OCI-LY1 (cell line): ENCODE results near the gene BLVRA.

Source experiments
- EZH2 ChIP-seq: fragments of 200-600 bp; sonication (generic), shearing (Covaris generic); IDR thresholded peaks from 2 replicates; pipeline ENCODE4 v1.8.0; 2017; ENCODE audit warnings: borderline replicate concordance, mixed run types, mild to moderate bottlenecking, antibody characterized with exemption, low read length, moderate library complexity, mixed read lengths
- TF ChIP-seq, protein P1 (sequence below): fragments of 200-600 bp; sonication (generic), shearing (Covaris generic); IDR thresholded peaks from 2 replicates; pipeline ENCODE4 v1.5.1; 2017; ENCODE audit warnings: mild to moderate bottlenecking, antibody characterized with exemption, low read length, moderate library complexity, mixed read lengths

DNA sequence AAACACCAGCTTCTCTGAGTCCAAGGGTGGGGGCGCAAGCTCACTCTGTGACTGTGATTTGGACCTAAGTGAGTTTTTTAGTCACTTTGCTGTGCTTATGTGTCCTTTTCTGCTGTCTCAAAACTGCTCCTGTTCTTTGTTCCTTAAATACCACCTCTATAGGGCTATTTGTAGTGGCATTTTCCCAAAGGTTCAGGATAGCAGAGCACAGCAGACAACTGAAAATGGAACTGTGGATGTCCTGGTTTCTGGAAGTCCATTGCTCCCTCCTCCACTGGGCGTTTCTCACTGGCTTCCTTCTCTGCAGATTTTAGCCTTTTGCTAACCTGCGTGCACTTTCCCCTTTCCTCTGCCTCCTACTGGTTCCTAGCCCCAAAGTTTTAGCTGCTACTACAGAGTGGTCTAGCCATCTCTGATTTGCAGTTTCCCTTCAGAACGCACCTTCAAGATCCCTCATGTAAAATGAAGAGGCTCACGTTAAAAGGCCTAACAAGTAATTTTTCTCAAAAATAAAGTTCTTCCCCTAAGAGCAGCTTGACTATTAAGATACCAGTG, 25.6 kb downstream of the BLVRA start:
- TF ChIP-seq, protein P1, sequence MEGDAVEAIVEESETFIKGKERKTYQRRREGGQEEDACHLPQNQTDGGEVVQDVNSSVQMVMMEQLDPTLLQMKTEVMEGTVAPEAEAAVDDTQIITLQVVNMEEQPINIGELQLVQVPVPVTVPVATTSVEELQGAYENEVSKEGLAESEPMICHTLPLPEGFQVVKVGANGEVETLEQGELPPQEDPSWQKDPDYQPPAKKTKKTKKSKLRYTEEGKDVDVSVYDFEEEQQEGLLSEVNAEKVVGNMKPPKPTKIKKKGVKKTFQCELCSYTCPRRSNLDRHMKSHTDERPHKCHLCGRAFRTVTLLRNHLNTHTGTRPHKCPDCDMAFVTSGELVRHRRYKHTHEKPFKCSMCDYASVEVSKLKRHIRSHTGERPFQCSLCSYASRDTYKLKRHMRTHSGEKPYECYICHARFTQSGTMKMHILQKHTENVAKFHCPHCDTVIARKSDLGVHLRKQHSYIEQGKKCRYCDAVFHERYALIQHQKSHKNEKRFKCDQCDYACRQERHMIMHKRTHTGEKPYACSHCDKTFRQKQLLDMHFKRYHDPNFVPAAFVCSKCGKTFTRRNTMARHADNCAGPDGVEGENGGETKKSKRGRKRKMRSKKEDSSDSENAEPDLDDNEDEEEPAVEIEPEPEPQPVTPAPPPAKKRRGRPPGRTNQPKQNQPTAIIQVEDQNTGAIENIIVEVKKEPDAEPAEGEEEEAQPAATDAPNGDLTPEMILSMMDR: no peak
- TF ChIP-seq EZH2: no peak
